K562 (cell line): ENCODE results near the gene TPSG1. TPM values are rescaled to one million over a fixed set of nuclear protein-coding genes. Genes with fewer than 3 reads are reported as not detected.
A peak's percentile ranks its signal among the peaks of the same experiment; 100 is the strongest.
"Not testable (repeated sequence)": the region's sequence is repeated elsewhere in the genome, so short reads cannot be mapped to it uniquely, and the experiment has no call there.

ENCODE experiments used
- ATAC-seq: fragments of 200-7000 bp; cut with Tn5 transposase; 3 replicates; pipeline ENCODE4 v1.9.1; 2020; ENCODE audit warnings: moderate library complexity
- BruUV-seq: library from RNA; stranded (reverse); fragments of 400-500 nt; replicated peaks from 2 replicates; lab custom pipeline; 2021; lab: Mats Ljungman, UMichigan
- CTCF ChIA-PET: fragments of 300-600 bp; formaldehyde crosslinking; extraction: SDS; loops from one replicate; lab custom pipeline; 2021; ENCODE audit warnings: low intra/inter-chr PET ratio; lab: Yijun Ruan, JAX
- POLR2A ChIA-PET: fragments of 300-600, 350-650 bp; sonication (Branson Sonifier 250); formaldehyde crosslinking; extraction: SDS; loops from one replicate; lab custom pipeline; 2021; ENCODE audit warnings: antibody characterized with exemption, inconsistent platforms; lab: Yijun Ruan, JAX
- DNase-seq, 4 experiments: peaks; one replicate each; pipeline versions ENCODE4 v3.0.0 to v3.0.0-alpha.2; 2011 to 2018; ENCODE audit warnings: low spot score in 3 of 4, mixed read lengths in 3 of 4; ENCODE audit errors: extremely low read depth in 1 of 4
- FAIRE-seq: peaks from 2 replicates; lab custom pipeline; 2011; peaks lifted over from hg19 to GRCh38; lab: Jason Lieb, UNC
- H2AFZ ChIP-seq: 2 replicates; pipeline ENCODE4 v1.6.0; 2011; ENCODE audit warnings: low read depth, low read length, control low read depth, inconsistent platforms
- H3K27ac ChIP-seq: fragments of 200-600 bp; 3 replicates; pipeline ENCODE4 v1.8.0; 2011; ENCODE audit warnings: low read depth, mild to moderate bottlenecking, control low read depth, inconsistent platforms, low read length, moderate library complexity, mixed read lengths; ENCODE audit errors: extremely low read depth
- H3K27me3 ChIP-seq, 2 experiments: fragments of 300-600 bp in 1 of 2; 2 replicates in 1 of 2; 3 replicates in 1 of 2; pipeline versions ENCODE4 v1.6.0 to v1.8.0; 2011; ENCODE audit warnings: inconsistent platforms in 2 of 2, low read length in 2 of 2, mild to moderate bottlenecking in 1 of 2, mixed read lengths in 1 of 2, moderate library complexity in 1 of 2; ENCODE audit not compliant: control insufficient read depth in 2 of 2, insufficient read depth in 2 of 2
- H3K36me3 ChIP-seq: fragments of 300-600 bp; 3 replicates; pipeline ENCODE4 v1.8.0; 2011; ENCODE audit warnings: mild to moderate bottlenecking, low read length, inconsistent platforms; ENCODE audit not compliant: control insufficient read depth, insufficient read depth
- H3K4me1 ChIP-seq, 2 experiments: fragments of 200-600 bp in 1 of 2; replicated peaks in 1 of 2; 2 replicates in 1 of 2; 3 replicates in 1 of 2; pipeline versions ENCODE4 v1.5.1 to v1.8.0; 2011; ENCODE audit warnings: inconsistent platforms in 2 of 2, low read length in 2 of 2, mild to moderate bottlenecking in 1 of 2, mixed read lengths in 1 of 2, moderate library complexity in 1 of 2; ENCODE audit not compliant: control insufficient read depth in 2 of 2, insufficient read depth in 2 of 2
- H3K4me2 ChIP-seq: 2 replicates; pipeline ENCODE4 v1.6.1; 2011; ENCODE audit warnings: low read length, control low read depth, inconsistent platforms, mixed read lengths; ENCODE audit not compliant: insufficient read depth
- H3K4me3 ChIP-seq: fragments of 200-600 bp; sonication (generic), shearing (Covaris generic); 2 replicates; pipeline ENCODE4 v1.5.1; 2016; ENCODE audit warnings: control low read depth, inconsistent platforms
- H3K79me2 ChIP-seq: fragments of 200-600 bp; 3 replicates; pipeline ENCODE4 v1.8.0; 2011; ENCODE audit warnings: low read length, inconsistent platforms; ENCODE audit not compliant: control insufficient read depth, insufficient read depth
- H3K9ac ChIP-seq, 2 experiments: 2 replicates each; pipeline versions ENCODE4 v1.6.0 to v1.6.1; 2011; ENCODE audit warnings: low read depth in 2 of 2, low read length in 2 of 2, control low read depth in 1 of 2, inconsistent platforms in 1 of 2, mild to moderate bottlenecking in 1 of 2, mixed read lengths in 1 of 2; ENCODE audit not compliant: insufficient read depth in 1 of 2
- H3K9me1 ChIP-seq: one replicate; pipeline ENCODE4 v1.6.0; 2011; ENCODE audit warnings: inconsistent platforms, mild to moderate bottlenecking, low read length, moderate library complexity; ENCODE audit not compliant: control insufficient read depth, insufficient read depth
- H3K9me3 ChIP-seq: replicated peaks from 2 replicates; pipeline ENCODE4 v1.5.1; 2011; ENCODE audit warnings: low read depth, low read length, inconsistent platforms; ENCODE audit not compliant: control insufficient read depth, insufficient read depth
- H4K20me1 ChIP-seq: replicated peaks from 2 replicates; pipeline ENCODE4 v1.6.1; 2011; ENCODE audit warnings: low read length, inconsistent platforms, mixed read lengths; ENCODE audit not compliant: control insufficient read depth, insufficient read depth
- CHCHD3 ChIP-seq: fragments of 250-450 bp; sonication (Bioruptor Pico); IDR thresholded peaks from 2 replicates; pipeline ENCODE4 v2.1.2; 2022; ENCODE audit warnings: mild to moderate bottlenecking
- ETV1 ChIP-seq: fragments of 450-650 bp; conservative IDR thresholded peaks from 2 replicates; pipeline ENCODE4 v1.6.1; 2016; ENCODE audit warnings: missing genetic modification characterization, control low read depth, low read depth, missing compliant biosample characterization
- MLLT1 ChIP-seq, 2 experiments: fragments of 450-650 bp; IDR thresholded peaks; 2 replicates each; pipeline ENCODE4 v1.6.1; 2016
- TGIF2 ChIP-seq: sonication (generic); formaldehyde crosslinking; IDR thresholded peaks from 2 replicates; pipeline ENCODE4 v1.8.1; 2022; ENCODE audit warnings: mild to moderate bottlenecking, missing genetic modification reagents, moderate library complexity
- ZNF668 ChIP-seq: fragments of 250-450 bp; sonication (Bioruptor Pico); IDR thresholded peaks from 2 replicates; pipeline ENCODE4 v1.8.0; 2022; ENCODE audit warnings: mild to moderate bottlenecking, inconsistent platforms
- WGBS: fragments of 100-300 bp; shearing (Covaris generic); methylation state at CpG from one replicate; pipeline ENCODE4 v1.1.6; 2016; ENCODE audit warnings: low coverage, mixed read lengths; ENCODE audit not compliant: insufficient coverage; ENCODE audit errors: missing lambda C conversion rate; 5-methylcytosine and 5-hydroxymethylcytosine counted together
- in situ Hi-C: fragments of 300-500 bp; cut with MboI; formaldehyde crosslinking; loops from 4 replicates; pipeline ENCODE4 v1.15.0; 2018; ENCODE audit warnings: inconsistent platforms, mixed read lengths
- intact Hi-C: fragments of 100-400 bp; cut with micrococcal nuclease; formaldehyde crosslinking; loops from 2 replicates; pipeline ENCODE4 v1.14.2; 2022
- polyA plus RNA-seq, 8 experiments: library from polyadenylated mRNA; depleted of rRNA in 4 of 8; stranded (reverse) in 5 of 8; unstranded in 3 of 8; fragments of >200 nt; fragmentation: Nextera tagmentation in 2 of 8; fragmentation: Illumina TruSeq in 1 of 8; extraction: Ambion mirVana in 2 of 8; extraction: Trizol in 1 of 8; gene quantifications; 2 replicates each; pipeline versions ENCODE4 v1.2.1 to v1.2.3, GENCODE V29; 2011 to 2014; ENCODE audit warnings: inconsistent platforms in 1 of 8, missing spikeins in 1 of 8
- total RNA-seq, 7 experiments: library from RNA; depleted of rRNA in 6 of 7; stranded (reverse); fragments of >200 nt in 6 of 7; fragmentation: Illumina TruSeq in 2 of 7; extraction: Trizol in 2 of 7; gene quantifications; 2 replicates each; pipeline versions ENCODE4 v1.2.1 to v1.2.3, GENCODE V29; 2011 to 2021; ENCODE audit warnings: low replicate concordance in 1 of 7

TPSG1 gene
- total and polyA plus RNA-seq, 9 of the 15 experiments (the other 6 are each of a cell fraction or from before 2014, with no cell fraction given) = not detected

GRCh38 chr16:1225728-1226311, 752 bp upstream of the TPSG1 start:
- H3K79me2 ChIP-seq, in situ Hi-C loops, H3K36me3 ChIP-seq, ATAC-seq, H3K27ac ChIP-seq, intact Hi-C loops, H2AFZ ChIP-seq, BruUV-seq, H3K4me3 ChIP-seq, H3K9me3 ChIP-seq, CTCF ChIA-PET, H3K9ac ChIP-seq, H3K4me2 ChIP-seq, H3K9me1 ChIP-seq, DNase-seq: not testable (repeated sequence)
- POLR2A ChIA-PET = interaction anchor here (0.6 kb wide), 1 partner anchor 13 kb away, joined by 3 read pairs; no protein-coding TSS in a partner anchor
- FAIRE-seq = peak; percentile 15
- WGBS = 5% methylated on average over 11 of the region's 24 CpGs
- Histone ChIP-seq H3K27me3 (peaks cover 25 to 47% of the 10 kb centered on the region in 2 experiments), H4K20me1 (peaks cover 13% of the 10 kb centered on the region; the same call in 1 of the 2 replicates), H3K4me1 (peaks cover 0 to 34% of the 10 kb centered on the region in 2 experiments; a peak in 2 of 5 replicates)

- no peak overlapping the region for H3K27ac ChIP-seq
- peaks cover 13% of the 10 kb centered on the region; the same call in 1 of the 2 replicates for H4K20me1 ChIP-seq
- ATAC-seq = no peak
- CTCF ChIA-PET = no interaction called here
- POLR2A ChIA-PET = no interaction called here
- no peak overlapping the region for H3K9ac ChIP-seq
- no peaks in the 10 kb centered on the region for H3K9me1 ChIP-seq
- intact Hi-C loops (no loop called here), in situ Hi-C loops (no loop called here)
- no peak overlapping the region for H3K4me2 ChIP-seq
- H2AFZ ChIP-seq = no peak overlapping the region
- no peaks in the 10 kb centered on the region for H3K36me3 ChIP-seq
- BruUV-seq = no TSS peak
- peaks cover 33 to 60% of the 10 kb centered on the region in 2 experiments for H3K27me3 ChIP-seq
- 4% methylated on average over 5 of the region's 9 CpGs for WGBS
- DNase-seq = no peak
- FAIRE-seq = no peak
- H3K9me3 ChIP-seq = no peaks in the 10 kb centered on the region
- peaks cover 0 to 46% of the 10 kb centered on the region in 2 experiments; a peak in 2 of 5 replicates for H3K4me1 ChIP-seq
- no peak overlapping the region for H3K4me3 ChIP-seq
- H3K79me2 ChIP-seq = no peaks in the 10 kb centered on the region
- TF ChIP-seq CHCHD3 = no peak
- TF ChIP-seq MLLT1 (IDR thresholded peaks at IDR 0.05) = no peak
- TF ChIP-seq ETV1 (tag) = no peak
- TF ChIP-seq TGIF2 (CRISPR knock-in tag) = no peak
- no peak for TF ChIP-seq ZNF668
These were observed 510 bp downstream of the TPSG1 start for GRCh38 chr16:1224558-1224957.
